Fibroblast of peridontal ligament (primary cell): Measurements from ENCODE around the gene GBA2.

ENCODE experiments used
- DNase-seq: peaks from one replicate; pipeline ENCODE4 v3.0.0-alpha.2; 2010; ENCODE audit errors: extremely low read depth

Gene GBA2

DNA sequence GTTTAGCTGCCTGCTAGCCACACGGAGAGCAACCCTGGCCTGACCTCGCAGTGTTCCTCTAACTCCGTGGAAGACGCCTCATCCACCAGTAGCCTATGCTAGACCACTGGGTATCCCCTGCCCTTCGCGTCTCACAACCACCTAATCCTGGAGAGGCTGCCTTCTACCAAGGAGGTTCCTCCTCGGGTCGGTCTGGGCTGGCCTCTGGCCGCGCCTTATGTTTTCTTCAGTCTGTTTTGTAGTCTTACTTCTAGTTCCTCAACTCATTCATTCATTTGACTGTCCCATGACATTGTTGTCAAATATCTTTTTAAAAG is 57.7 kb downstream of the GBA2 start:
- DNase-seq: no peak

DNA sequence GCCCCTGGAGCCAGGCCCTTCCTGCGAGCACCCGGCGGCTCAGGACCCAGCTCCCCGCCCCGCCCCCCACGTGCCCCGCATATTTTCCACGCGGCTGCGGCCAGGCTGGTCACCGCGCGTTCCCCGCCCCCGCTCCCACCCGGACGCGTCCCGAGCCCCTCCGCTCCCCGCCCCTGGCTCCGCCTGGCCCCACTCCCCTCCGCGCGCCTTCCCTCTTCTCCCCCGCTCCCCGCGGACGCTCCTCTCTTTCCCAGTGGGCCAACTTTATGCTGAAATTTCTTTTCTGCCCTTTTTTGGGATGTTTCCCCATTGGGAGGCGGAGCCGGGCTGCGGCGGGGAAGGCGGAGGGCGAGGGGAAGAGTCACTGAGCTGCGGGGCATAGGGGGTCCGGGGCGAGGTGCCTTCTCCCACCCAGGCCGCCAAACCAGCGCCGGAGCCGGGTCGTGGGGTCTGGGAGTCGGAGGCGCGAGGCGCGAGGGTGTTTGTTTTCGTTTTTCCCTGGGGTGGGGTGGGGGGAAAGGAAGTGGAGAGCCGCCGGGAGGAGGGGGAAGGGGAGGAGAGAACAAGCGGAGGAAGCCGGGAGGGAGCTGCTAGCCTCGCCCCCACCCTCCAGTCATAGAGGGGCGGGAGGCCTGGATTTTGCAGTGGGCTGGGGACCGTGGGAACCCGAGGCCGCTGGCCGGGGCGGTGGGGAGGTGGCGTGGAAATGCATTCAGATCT is 58.3 kb downstream of the GBA2 start:
- peak; percentile 81 for DNase-seq

DNA sequence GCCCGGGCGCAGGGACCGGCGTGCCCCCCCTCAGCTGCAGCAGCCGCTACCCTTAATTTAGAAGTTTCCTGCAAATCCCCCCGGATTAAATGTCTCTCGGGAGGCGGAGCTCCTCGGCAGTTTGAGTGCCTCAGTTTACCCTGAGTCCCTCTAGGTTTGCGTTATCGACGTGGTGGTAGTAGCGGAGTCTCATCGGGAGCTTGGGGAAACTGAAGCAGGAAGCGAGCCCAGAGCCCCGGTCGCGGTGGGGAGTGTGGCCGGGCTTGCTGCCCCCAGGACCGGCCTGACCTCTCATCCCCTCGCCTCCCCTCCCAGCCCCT is 58.8 kb downstream of the GBA2 start:
- DNase-seq: peak; percentile 52

DNA sequence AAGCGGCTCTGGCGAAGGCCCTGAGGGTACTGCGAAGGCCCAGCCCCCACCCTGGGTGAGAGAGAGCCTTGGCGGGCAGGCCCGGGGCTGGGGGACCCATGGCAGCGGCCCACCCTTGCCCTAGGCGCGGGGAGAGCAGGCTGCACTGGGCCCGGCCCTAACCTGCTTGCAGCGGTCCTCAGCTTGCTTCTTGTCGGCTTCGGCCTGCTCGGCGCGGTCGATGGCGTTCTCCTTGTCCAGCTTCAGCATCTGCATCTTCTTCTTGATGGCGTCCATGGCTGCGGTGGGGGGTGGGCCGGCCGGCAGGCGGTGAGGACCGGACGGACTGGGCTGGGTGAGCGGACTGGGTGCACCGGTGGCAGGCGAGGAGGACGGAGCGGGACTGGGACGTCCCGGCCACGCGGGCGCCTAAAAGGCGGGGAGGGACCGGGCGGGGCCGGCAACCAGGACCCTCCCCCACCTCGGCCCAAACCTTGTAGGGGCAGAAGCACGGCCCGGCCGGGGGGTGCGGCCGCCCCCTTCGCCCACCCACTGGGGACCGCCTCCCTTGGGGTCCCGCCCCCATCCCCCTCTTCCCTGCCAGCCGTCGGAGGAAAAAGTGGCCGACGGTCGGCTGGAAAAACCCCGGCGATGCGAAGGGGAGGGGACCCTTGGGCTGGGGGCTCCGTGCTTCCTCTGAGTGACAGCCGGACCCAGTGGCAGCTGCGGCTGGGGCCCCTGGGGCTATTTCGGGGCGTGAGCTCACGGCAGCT is 59.3 kb downstream of the GBA2 start, which contains the start of gene TPM2:
TPM2 (minus strand) TSS at position 384 of the 752 bp plus-strand sequence; CDS start at position 276, 108 bp downstream.
- peak; percentile 78 for DNase-seq

DNA sequence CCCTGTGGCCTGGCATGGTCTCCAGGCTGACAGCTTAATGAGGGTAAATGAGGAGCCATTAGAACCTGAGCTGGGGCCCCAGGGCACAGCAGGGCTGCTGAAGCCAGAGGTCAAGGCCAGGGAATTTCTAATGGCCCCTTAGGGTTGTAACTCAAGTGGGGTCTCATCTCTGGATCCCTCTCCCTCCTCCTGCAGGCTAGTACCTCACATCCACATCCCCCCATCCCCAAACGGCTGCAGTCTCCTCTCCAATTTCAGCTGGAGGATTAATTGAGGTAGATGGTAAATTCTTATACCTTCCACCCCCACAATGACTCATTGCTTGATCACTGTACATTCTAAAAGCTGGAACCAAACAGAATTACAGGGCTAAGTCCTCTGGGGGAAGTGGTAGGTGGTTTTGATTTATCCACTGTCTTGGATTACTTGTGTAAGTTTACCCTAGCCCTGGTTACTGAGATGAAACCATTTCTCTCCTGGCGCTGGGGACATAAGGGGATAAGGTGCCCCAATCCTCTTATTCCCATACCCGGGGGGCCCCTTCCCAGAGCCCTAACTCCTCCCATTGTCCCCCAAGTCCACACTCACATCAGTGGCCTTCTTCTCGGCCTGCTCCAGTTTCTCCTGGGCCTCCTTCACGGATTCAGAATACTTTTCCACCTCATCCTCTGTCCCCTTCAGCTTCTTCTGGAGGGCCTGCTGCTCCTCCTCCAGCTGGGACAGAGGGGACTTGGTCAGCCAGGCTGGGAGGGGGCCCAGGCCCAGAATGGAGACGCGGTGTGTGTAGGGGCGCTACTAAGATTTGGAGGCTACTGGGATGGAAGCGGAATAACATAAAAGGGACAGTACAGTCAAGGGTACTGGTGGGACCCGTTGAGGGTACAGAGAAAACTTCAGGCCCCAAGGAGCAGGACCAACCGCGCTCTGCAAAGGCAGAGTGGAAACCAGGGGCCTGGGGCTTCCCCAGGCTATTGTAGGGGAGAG is 60.2 kb downstream of the GBA2 start:
- peak; percentile 86 for DNase-seq

DNA sequence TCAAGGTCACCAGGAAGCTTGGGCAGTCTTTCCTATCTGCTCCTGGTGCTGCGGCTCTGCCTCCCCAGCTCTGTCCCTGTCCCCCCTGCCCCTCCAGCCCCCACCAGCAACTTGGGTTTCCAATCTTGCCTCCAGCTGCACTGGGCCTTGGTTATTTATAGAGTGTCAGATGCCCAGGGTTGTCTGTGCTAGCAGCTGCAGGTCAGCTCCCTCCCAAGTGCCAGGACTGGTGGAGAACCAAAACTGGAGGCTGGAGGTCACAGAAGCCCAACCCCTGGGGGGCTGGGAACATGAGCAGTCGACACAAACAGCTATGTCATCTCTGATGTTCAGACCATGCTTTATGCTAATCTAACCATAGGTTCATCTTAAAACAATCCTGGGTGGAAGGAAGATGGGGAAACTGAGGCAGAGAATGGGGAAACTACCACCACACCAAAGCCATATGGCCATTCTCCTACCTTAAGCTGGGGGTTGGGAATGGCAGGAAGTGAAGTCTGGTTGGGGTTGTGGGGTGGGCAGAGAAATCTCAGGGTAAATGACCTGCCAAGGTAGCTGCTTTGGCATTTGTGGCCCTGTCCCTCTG is 61.0 kb downstream of the GBA2 start:
- no peak for DNase-seq

DNA sequence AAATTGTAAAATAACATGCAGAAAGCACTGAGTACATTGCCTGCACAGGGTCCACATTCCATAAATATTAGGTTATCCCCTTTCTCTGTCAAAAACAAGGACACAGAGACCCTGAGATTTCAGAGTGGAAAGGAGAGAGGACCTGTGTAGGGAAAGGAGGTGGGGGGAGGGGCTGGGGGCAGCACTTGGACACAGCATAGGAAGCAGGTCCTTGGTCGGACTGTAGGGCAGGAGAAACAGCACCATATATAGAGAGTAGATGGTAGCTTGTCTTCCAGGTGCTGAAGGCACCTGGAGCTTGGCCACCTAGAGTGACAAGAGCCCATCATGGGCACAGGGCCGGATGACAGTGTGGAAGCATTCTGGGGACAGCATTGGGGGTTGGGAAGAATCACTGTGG is 61.7 kb downstream of the GBA2 start:
- no peak for DNase-seq
